ENCODE data around the gene MEN1.

MEN1 gene

GRCh38 chr11:64836448-64837072 lies 26.2 kb upstream of the MEN1 start:
- H3K79me2 ChIP-seq (ENCODE audit: low read length) = no peaks in the 10 kb centered on the region
- H3K4me2 ChIP-seq (ENCODE audit: low read depth, low read length) = no peak overlapping the region
- H4K20me1 ChIP-seq (ENCODE audit: insufficient read depth, low read length) = no peaks in the 10 kb centered on the region
- H3K9me3 ChIP-seq (replicated peaks; ENCODE audit: insufficient read depth, low read length) = no peaks in the 10 kb centered on the region
- DNase-seq = no peak
- H3K36me3 ChIP-seq (replicated peaks; ENCODE audit: insufficient read depth, low read length) = no peaks in the 10 kb centered on the region
- H3K9me2 ChIP-seq (replicated peaks; ENCODE audit: insufficient read depth, low read length) = no peaks in the 10 kb centered on the region
- no peaks in the 10 kb centered on the region for H3F3A ChIP-seq (ENCODE audit: insufficient read depth, low read length)
- no peak overlapping the region for H3K4me3 ChIP-seq (ENCODE audit: low read length)
- no peaks in the 10 kb centered on the region for H3K4me1 ChIP-seq (ENCODE audit: low read length)
- no peak overlapping the region for H2AFZ ChIP-seq (ENCODE audit: low read length)
- no peak for TF ChIP-seq EZH2phosphoT487 (IDR thresholded peaks at IDR 0.05; ENCODE audit: low read length)
- TF ChIP-seq EZH2 (optimal IDR thresholded peaks at IDR 0.05; ENCODE audit: low read depth, low read length) = no peak
- TF ChIP-seq CTCF (IDR thresholded peaks at IDR 0.05; ENCODE audit: low read length) = no peak
- H3K27ac ChIP-seq (ENCODE audit: low read length) = no peak overlapping the region
- no peak overlapping the region for H3K9ac ChIP-seq (ENCODE audit: low read length)
- no peaks in the 10 kb centered on the region for H3K27me3 ChIP-seq (replicated peaks; ENCODE audit: insufficient read depth, low read length)

- Histone ChIP-seq H3K9me2 (replicated peaks; ENCODE audit: insufficient read depth, low read length) (no peaks in the 10 kb centered on the region), H4K20me1 (ENCODE audit: insufficient read depth, low read length) (no peaks in the 10 kb centered on the region), H3F3A (ENCODE audit: insufficient read depth, low read length) (no peaks in the 10 kb centered on the region), H3K27me3 (replicated peaks; ENCODE audit: insufficient read depth, low read length) (no peaks in the 10 kb centered on the region), H3K27ac (ENCODE audit: low read length) (no peak overlapping the region), H2AFZ (ENCODE audit: low read length) (no peak overlapping the region), H3K4me2 (ENCODE audit: low read depth, low read length) (no peak overlapping the region), H3K36me3 (replicated peaks; ENCODE audit: insufficient read depth, low read length) (no peaks in the 10 kb centered on the region), H3K4me1 (ENCODE audit: low read length) (no peaks in the 10 kb centered on the region), H3K4me3 (ENCODE audit: low read length) (no peak overlapping the region), H3K9me3 (replicated peaks; ENCODE audit: insufficient read depth, low read length) (no peaks in the 10 kb centered on the region), H3K79me2 (ENCODE audit: low read length) (no peaks in the 10 kb centered on the region), H3K9ac (ENCODE audit: low read length) (no peak overlapping the region)
- TF ChIP-seq EZH2 (optimal IDR thresholded peaks at IDR 0.05; ENCODE audit: low read depth, low read length) (no peak), EZH2phosphoT487 (IDR thresholded peaks at IDR 0.05; ENCODE audit: low read length) (no peak), CTCF (IDR thresholded peaks at IDR 0.05; ENCODE audit: low read length) (no peak)
- no peak for DNase-seq
These were observed 25.5 kb upstream of the MEN1 start for GRCh38 chr11:64835616-64836447.

- Histone ChIP-seq H3K27me3 (replicated peaks; ENCODE audit: insufficient read depth, low read length) (no peaks in the 10 kb centered on the region), H3K4me3 (ENCODE audit: low read length) (no peak overlapping the region), H2AFZ (ENCODE audit: low read length) (no peak overlapping the region), H3K4me2 (ENCODE audit: low read depth, low read length) (no peak overlapping the region), H3K9me2 (replicated peaks; ENCODE audit: insufficient read depth, low read length) (no peaks in the 10 kb centered on the region), H3K4me1 (ENCODE audit: low read length) (no peaks in the 10 kb centered on the region), H3K9ac (ENCODE audit: low read length) (no peak overlapping the region), H4K20me1 (ENCODE audit: insufficient read depth, low read length) (no peaks in the 10 kb centered on the region), H3K9me3 (replicated peaks; ENCODE audit: insufficient read depth, low read length) (no peaks in the 10 kb centered on the region), H3K36me3 (replicated peaks; ENCODE audit: insufficient read depth, low read length) (no peaks in the 10 kb centered on the region), H3K79me2 (ENCODE audit: low read length) (no peaks in the 10 kb centered on the region), H3K27ac (ENCODE audit: low read length) (no peak overlapping the region), H3F3A (ENCODE audit: insufficient read depth, low read length) (no peaks in the 10 kb centered on the region)
- DNase-seq = no peak
- TF ChIP-seq CTCF (IDR thresholded peaks at IDR 0.05; ENCODE audit: low read length) = no peak
- TF ChIP-seq EZH2phosphoT487 (IDR thresholded peaks at IDR 0.05; ENCODE audit: low read length) = no peak
- TF ChIP-seq EZH2 (optimal IDR thresholded peaks at IDR 0.05; ENCODE audit: low read depth, low read length) = no peak
These were observed 24.6 kb upstream of the MEN1 start for GRCh38 chr11:64834723-64835615.
